Measurements from ENCODE around the gene FNDC3B.
A peak's percentile ranks its signal among the peaks of the same experiment; 100 is the strongest.
"Not testable (repeated sequence)": the region's sequence is repeated elsewhere in the genome, so short reads cannot be mapped to it uniquely, and the experiment has no call there.

Gene FNDC3B

GRCh38 chr3:172241405-172241804 lies 202.0 kb downstream of the FNDC3B start:
- no CpG with 5 or more reads among the region's 1 CpG for WGBS, 2 donors (ENCODE audit: extremely low coverage in 2 of 2, insufficient read length in 2 of 2, insufficient replicate concordance in 1 of 2)
- no peak overlapping the region for H3K4me3 ChIP-seq (ENCODE audit: low read length in 2 of 2)
- peaks cover 6% of the 10 kb centered on the region for H3K79me1 ChIP-seq (ENCODE audit: low read depth, low read length)
- no peak overlapping the region for H2BK15ac ChIP-seq (ENCODE audit: low read length)
- H2BK120ac ChIP-seq (ENCODE audit: low read depth, low read length), result no peak overlapping the region
- peaks cover 6 to 37% of the 10 kb centered on the region in 2 donors for H3K9me3 ChIP-seq (replicated peaks in 1 of 2; ENCODE audit: control insufficient read depth in 2 of 2, insufficient read depth in 1 of 2, low read depth in 1 of 2, low read length in 2 of 2)
- H3K27ac ChIP-seq (replicated peaks; ENCODE audit: low read length), result no peak overlapping the region
- no peaks in the 10 kb centered on the region for H3K27me3 ChIP-seq (ENCODE audit: control insufficient read depth in 3 of 3, insufficient read depth in 3 of 3, low read depth in 1 of 3, low read length in 3 of 3)
- H3K36me3 ChIP-seq (replicated peaks in 1 of 2; ENCODE audit: control insufficient read depth in 2 of 2, insufficient read depth in 2 of 2, low read length in 2 of 2), result peaks cover 0 to 36% of the 10 kb centered on the region in 2 donors
- H3K14ac ChIP-seq (ENCODE audit: low read length), result no peak overlapping the region
- no peak overlapping the region for H2AFZ ChIP-seq (ENCODE audit: low read length)
- H3K4me2 ChIP-seq (ENCODE audit: insufficient read depth, low read length, poor library complexity, severe bottlenecking), result no peak overlapping the region
- H3K4me1 ChIP-seq (ENCODE audit: control insufficient read depth in 2 of 2, insufficient read depth in 1 of 2, low read depth in 1 of 2, low read length in 2 of 2), result no peaks in the 10 kb centered on the region
- H4K8ac ChIP-seq (ENCODE audit: low read depth, low read length), result no peak overlapping the region
- H2AK5ac ChIP-seq (ENCODE audit: low read depth, low read length), result no peak overlapping the region
- H3K4ac ChIP-seq (ENCODE audit: low read length), result no peak overlapping the region
- H4K91ac ChIP-seq (ENCODE audit: low read depth, low read length, poor library complexity), result no peak overlapping the region
- no peak overlapping the region for H3K23ac ChIP-seq (ENCODE audit: low read depth, low read length, poor library complexity)
- H3K18ac ChIP-seq (ENCODE audit: low read length), result no peak overlapping the region
- H3K9ac ChIP-seq (ENCODE audit: low read depth, low read length, poor library complexity), result no peak overlapping the region
- H2BK12ac ChIP-seq (ENCODE audit: low read length), result no peak overlapping the region
- no peak for DNase-seq (ENCODE audit: low spot score)
- H2BK5ac ChIP-seq (ENCODE audit: low read length), result no peak overlapping the region

DNA sequence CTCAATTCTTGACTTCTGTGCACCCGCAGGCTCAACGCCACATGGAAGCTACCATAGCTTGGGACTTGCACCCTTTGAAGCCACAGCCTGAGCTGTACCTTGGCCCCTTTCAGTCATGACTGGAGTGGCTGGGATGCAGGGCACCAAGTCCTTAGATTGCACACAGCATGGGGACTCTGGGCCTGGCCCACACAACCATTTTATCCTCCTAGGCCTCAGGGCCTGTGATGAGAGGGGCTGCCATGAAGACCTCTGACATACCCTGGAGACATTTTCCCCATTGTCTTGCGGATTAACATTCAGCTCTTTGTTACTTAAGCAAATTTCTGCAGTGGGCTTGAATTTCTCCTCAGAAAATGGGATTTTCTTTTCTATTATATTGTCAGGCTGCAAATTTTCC lies 203.1 kb downstream of the FNDC3B start:
- DNase-seq (ENCODE audit: low spot score); H2AK5ac ChIP-seq (ENCODE audit: low read depth, low read length); H3K4me1 ChIP-seq (ENCODE audit: control insufficient read depth in 2 of 2, insufficient read depth in 1 of 2, low read depth in 1 of 2, low read length in 2 of 2); H2BK15ac ChIP-seq (ENCODE audit: low read length); H3K23ac ChIP-seq (ENCODE audit: low read depth, low read length, poor library complexity); H2AFZ ChIP-seq (ENCODE audit: low read length); H3K79me1 ChIP-seq (ENCODE audit: low read depth, low read length); H4K8ac ChIP-seq (ENCODE audit: low read depth, low read length); H4K91ac ChIP-seq (ENCODE audit: low read depth, low read length, poor library complexity); H2BK5ac ChIP-seq (ENCODE audit: low read length); H2BK12ac ChIP-seq (ENCODE audit: low read length); H3K27ac ChIP-seq (replicated peaks; ENCODE audit: low read length); H3K18ac ChIP-seq (ENCODE audit: low read length); H3K27me3 ChIP-seq (ENCODE audit: control insufficient read depth in 3 of 3, insufficient read depth in 3 of 3, low read depth in 1 of 3, low read length in 3 of 3); H3K14ac ChIP-seq (ENCODE audit: low read length); H3K4me2 ChIP-seq (ENCODE audit: insufficient read depth, low read length, poor library complexity, severe bottlenecking); H2BK120ac ChIP-seq (ENCODE audit: low read depth, low read length); H3K4ac ChIP-seq (ENCODE audit: low read length); H3K9ac ChIP-seq (ENCODE audit: low read depth, low read length, poor library complexity): not testable (repeated sequence)
- Histone ChIP-seq H3K9me3 (replicated peaks in 1 of 2; ENCODE audit: control insufficient read depth in 2 of 2, insufficient read depth in 1 of 2, low read depth in 1 of 2, low read length in 2 of 2) (peaks cover 6 to 37% of the 10 kb centered on the region in 2 donors), H3K36me3 (replicated peaks in 1 of 2; ENCODE audit: control insufficient read depth in 2 of 2, insufficient read depth in 2 of 2, low read length in 2 of 2) (peaks cover 0 to 37% of the 10 kb centered on the region in 2 donors), H3K4me3 (ENCODE audit: low read length in 2 of 2) (peak overlapping the region in 1 of 2 donors; percentile 18)
- WGBS, 2 donors (ENCODE audit: extremely low coverage in 2 of 2, insufficient read length in 2 of 2, insufficient replicate concordance in 1 of 2), result no CpG with 5 or more reads among the region's 3 CpGs

- not testable (repeated sequence) for H3K27me3 ChIP-seq (ENCODE audit: control insufficient read depth in 3 of 3, insufficient read depth in 3 of 3, low read depth in 1 of 3, low read length in 3 of 3); H2BK15ac ChIP-seq (ENCODE audit: low read length); H2BK5ac ChIP-seq (ENCODE audit: low read length); H3K27ac ChIP-seq (replicated peaks; ENCODE audit: low read length); DNase-seq (ENCODE audit: low spot score); H3K4me1 ChIP-seq (ENCODE audit: control insufficient read depth in 2 of 2, insufficient read depth in 1 of 2, low read depth in 1 of 2, low read length in 2 of 2); H3K18ac ChIP-seq (ENCODE audit: low read length); H3K23ac ChIP-seq (ENCODE audit: low read depth, low read length, poor library complexity); H3K4me2 ChIP-seq (ENCODE audit: insufficient read depth, low read length, poor library complexity, severe bottlenecking); H2AFZ ChIP-seq (ENCODE audit: low read length); H3K4me3 ChIP-seq (ENCODE audit: low read length in 2 of 2); H2BK12ac ChIP-seq (ENCODE audit: low read length); H3K79me1 ChIP-seq (ENCODE audit: low read depth, low read length); H3K9ac ChIP-seq (ENCODE audit: low read depth, low read length, poor library complexity); H2BK120ac ChIP-seq (ENCODE audit: low read depth, low read length); H3K4ac ChIP-seq (ENCODE audit: low read length); H3K14ac ChIP-seq (ENCODE audit: low read length); H4K91ac ChIP-seq (ENCODE audit: low read depth, low read length, poor library complexity); H2AK5ac ChIP-seq (ENCODE audit: low read depth, low read length); H4K8ac ChIP-seq (ENCODE audit: low read depth, low read length)
- WGBS, 2 donors (ENCODE audit: extremely low coverage in 2 of 2, insufficient read length in 2 of 2, insufficient replicate concordance in 1 of 2), result no CpG with 5 or more reads among the region's 3 CpGs
- Histone ChIP-seq H3K36me3 (replicated peaks in 1 of 2; ENCODE audit: control insufficient read depth in 2 of 2, insufficient read depth in 2 of 2, low read length in 2 of 2) (peaks cover 0 to 44% of the 10 kb centered on the region in 2 donors), H3K9me3 (replicated peaks in 1 of 2; ENCODE audit: control insufficient read depth in 2 of 2, insufficient read depth in 1 of 2, low read depth in 1 of 2, low read length in 2 of 2) (peaks cover 6 to 37% of the 10 kb centered on the region in 2 donors)
Observed at GRCh38 chr3:172243376-172243775, 204.0 kb downstream of the FNDC3B start.

DNA sequence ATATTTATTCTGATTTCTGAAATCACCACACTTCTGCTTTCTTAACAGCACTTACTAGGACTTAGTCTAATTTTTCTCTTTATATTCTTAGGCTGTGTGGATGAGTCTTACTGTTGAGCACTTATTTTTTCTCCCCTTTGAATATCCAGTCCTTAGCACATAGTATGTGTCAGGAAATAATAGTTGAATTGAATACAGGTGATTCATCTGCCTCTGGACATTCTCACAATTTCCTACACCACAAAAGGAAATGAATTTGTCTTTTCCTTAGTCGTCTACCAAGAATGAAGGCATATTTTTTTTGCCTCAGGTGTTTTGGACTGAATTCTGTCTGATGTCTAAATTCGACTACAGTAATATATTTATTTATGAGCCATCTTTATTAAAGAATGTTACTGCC lies 204.6 kb downstream of the FNDC3B start:
- Histone ChIP-seq H3K27me3 (ENCODE audit: control insufficient read depth in 3 of 3, insufficient read depth in 3 of 3, low read depth in 1 of 3, low read length in 3 of 3) (no peaks in the 10 kb centered on the region), H3K9me3 (replicated peaks in 1 of 2; ENCODE audit: control insufficient read depth in 2 of 2, insufficient read depth in 1 of 2, low read depth in 1 of 2, low read length in 2 of 2) (peaks cover 6 to 37% of the 10 kb centered on the region in 2 donors), H3K23ac (ENCODE audit: low read depth, low read length, poor library complexity) (no peak overlapping the region), H3K4me1 (ENCODE audit: control insufficient read depth in 2 of 2, insufficient read depth in 1 of 2, low read depth in 1 of 2, low read length in 2 of 2) (no peaks in the 10 kb centered on the region), H3K36me3 (replicated peaks in 1 of 2; ENCODE audit: control insufficient read depth in 2 of 2, insufficient read depth in 2 of 2, low read length in 2 of 2) (peaks cover 0 to 48% of the 10 kb centered on the region in 2 donors), H4K8ac (ENCODE audit: low read depth, low read length) (no peak overlapping the region), H2BK12ac (ENCODE audit: low read length) (no peak overlapping the region), H3K27ac (replicated peaks; ENCODE audit: low read length) (no peak overlapping the region), H2BK5ac (ENCODE audit: low read length) (no peak overlapping the region), H3K79me1 (ENCODE audit: low read depth, low read length) (peaks cover 6% of the 10 kb centered on the region), H3K18ac (ENCODE audit: low read length) (no peak overlapping the region), H2BK120ac (ENCODE audit: low read depth, low read length) (no peak overlapping the region), H3K9ac (ENCODE audit: low read depth, low read length, poor library complexity) (no peak overlapping the region), H4K91ac (ENCODE audit: low read depth, low read length, poor library complexity) (no peak overlapping the region), H3K4me2 (ENCODE audit: insufficient read depth, low read length, poor library complexity, severe bottlenecking) (no peak overlapping the region), H3K14ac (ENCODE audit: low read length) (no peak overlapping the region), H2AK5ac (ENCODE audit: low read depth, low read length) (no peak overlapping the region), H2AFZ (ENCODE audit: low read length) (no peak overlapping the region), H3K4ac (ENCODE audit: low read length) (no peak overlapping the region), H2BK15ac (ENCODE audit: low read length) (no peak overlapping the region), H3K4me3 (ENCODE audit: low read length in 2 of 2) (no peak overlapping the region)
- no peak for DNase-seq (ENCODE audit: low spot score)
- WGBS, 2 donors (ENCODE audit: extremely low coverage in 2 of 2, insufficient read length in 2 of 2, insufficient replicate concordance in 1 of 2), result no CpG with 5 or more reads among the region's 2 CpGs
